ENCODE measurements around the gene PRSS22. TPM values are rescaled to one million over a fixed set of nuclear protein-coding genes. Genes with fewer than 3 reads are reported as not detected.

The PRSS22 gene
- total RNA-seq, 6 experiments from 2014 or later, result not detected

DNA sequence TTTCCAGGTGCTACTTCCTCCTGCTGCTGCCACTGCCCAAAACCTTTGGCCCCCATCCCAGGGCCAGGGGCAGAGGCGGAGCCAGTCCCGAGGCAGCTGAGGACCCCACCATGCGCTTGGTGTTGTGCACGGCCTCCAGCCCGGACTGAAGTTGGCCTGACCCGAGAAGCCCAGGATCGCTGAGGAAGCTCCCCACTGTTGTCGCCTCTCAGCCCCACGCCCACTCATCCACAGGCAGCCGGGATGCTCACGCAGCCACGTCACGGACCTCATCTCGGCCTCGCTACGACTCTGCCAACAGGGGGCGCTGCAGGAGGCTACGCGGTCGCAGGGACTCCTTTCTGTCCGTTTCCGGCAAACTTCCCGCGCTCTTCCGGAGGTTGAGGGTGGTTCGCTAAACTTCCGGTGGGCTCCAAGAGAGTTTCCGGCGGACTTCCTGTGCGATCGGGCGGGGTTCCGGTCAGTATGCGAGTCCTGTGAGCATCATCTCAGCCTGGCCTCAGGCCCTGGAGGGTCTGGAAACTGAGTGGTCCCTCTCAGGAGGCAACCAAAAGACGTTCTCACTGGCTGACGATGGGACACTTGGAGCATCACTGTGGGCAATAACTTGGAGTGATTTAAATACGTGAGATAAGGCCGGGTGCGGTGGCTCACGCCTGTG lies 15.5 kb downstream of the PRSS22 start:
- H3K36me3 Mint-ChIP-seq (ENCODE audit: low read depth), result no peaks in the 10 kb centered on the region
- peaks cover 1% of the 10 kb centered on the region for H3K27me3 Mint-ChIP-seq (ENCODE audit: insufficient read depth)
- H3K9me3 Mint-ChIP-seq, result no peaks in the 10 kb centered on the region
- no peak overlapping the region for H3K4me3 Mint-ChIP-seq
- no peak overlapping the region for H3K27ac Mint-ChIP-seq
- H3K4me1 Mint-ChIP-seq (ENCODE audit: low read depth), result peaks cover 22% of the 10 kb centered on the region
- DNase-seq, result no peak
- TF ChIP-seq, protein P1, sequence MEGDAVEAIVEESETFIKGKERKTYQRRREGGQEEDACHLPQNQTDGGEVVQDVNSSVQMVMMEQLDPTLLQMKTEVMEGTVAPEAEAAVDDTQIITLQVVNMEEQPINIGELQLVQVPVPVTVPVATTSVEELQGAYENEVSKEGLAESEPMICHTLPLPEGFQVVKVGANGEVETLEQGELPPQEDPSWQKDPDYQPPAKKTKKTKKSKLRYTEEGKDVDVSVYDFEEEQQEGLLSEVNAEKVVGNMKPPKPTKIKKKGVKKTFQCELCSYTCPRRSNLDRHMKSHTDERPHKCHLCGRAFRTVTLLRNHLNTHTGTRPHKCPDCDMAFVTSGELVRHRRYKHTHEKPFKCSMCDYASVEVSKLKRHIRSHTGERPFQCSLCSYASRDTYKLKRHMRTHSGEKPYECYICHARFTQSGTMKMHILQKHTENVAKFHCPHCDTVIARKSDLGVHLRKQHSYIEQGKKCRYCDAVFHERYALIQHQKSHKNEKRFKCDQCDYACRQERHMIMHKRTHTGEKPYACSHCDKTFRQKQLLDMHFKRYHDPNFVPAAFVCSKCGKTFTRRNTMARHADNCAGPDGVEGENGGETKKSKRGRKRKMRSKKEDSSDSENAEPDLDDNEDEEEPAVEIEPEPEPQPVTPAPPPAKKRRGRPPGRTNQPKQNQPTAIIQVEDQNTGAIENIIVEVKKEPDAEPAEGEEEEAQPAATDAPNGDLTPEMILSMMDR (IDR thresholded peaks at IDR 0.05), result peak; percentile 71

DNA sequence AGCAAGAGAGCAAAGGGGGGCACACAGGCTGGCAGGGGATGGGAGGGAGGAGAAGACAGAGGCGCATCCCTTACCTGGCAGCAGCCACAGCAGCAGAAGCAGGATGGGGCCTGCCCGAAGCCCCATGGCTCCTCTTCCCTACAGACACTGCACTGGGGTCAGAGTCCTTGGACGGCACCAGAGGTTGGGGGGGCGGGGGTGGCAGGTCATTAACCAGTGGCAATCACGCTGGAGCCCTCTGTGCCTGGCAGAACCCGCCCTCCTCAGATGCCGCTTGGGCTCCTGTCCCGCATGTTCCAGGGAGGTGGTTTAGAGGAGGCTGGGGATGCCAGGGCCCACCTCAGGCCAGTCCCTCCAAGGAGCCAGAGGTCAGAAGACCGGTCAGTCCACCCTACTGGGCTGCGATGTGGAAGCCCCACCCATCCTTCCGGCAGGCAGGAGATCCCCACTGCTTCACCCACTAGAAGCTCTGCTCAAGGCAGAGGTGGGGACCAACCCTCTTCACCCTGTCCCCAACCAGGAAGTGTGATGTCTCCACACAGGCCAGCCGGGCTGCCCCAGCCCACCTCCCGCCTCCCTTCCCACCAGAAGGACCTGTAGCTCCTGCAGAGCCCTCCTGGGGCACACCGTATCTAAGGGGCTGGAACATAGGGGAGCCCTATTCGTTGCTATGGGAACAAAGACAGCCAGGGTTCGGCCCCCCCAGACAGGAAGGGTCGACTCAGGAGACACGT lies 16.2 kb downstream of the PRSS22 start:
- peaks cover 4% of the 10 kb centered on the region for H3K27me3 Mint-ChIP-seq (ENCODE audit: insufficient read depth)
- H3K9me3 Mint-ChIP-seq, result no peaks in the 10 kb centered on the region
- H3K36me3 Mint-ChIP-seq (ENCODE audit: low read depth), result no peaks in the 10 kb centered on the region
- peaks cover 17% of the 10 kb centered on the region for H3K4me1 Mint-ChIP-seq (ENCODE audit: low read depth)
- H3K27ac Mint-ChIP-seq, result no peak overlapping the region
- no peak overlapping the region for H3K4me3 Mint-ChIP-seq
- no peak for DNase-seq
- TF ChIP-seq, protein P1 (IDR thresholded peaks at IDR 0.05), result no peak

DNA sequence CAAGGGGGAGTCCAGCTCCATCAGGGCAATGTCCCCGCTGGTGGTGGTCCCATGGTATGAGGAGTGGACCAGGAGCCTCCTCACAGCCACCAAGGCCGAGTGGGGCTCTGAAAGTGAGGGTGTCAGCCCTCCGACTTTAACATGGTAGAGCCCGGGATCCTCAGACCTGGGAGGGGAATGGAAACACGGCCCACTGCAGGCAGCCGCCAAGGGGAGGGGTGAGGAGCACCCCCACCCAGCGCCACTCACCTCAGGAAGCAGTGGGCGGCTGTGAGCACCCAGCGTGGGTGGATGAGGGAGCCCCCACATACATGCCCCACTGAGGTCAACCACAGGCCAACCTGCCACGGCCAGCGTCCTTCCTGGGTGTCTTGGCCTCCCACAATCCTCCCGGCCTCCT lies 17.1 kb downstream of the PRSS22 start:
- Mint-ChIP-seq H3K36me3 (ENCODE audit: low read depth) (no peaks in the 10 kb centered on the region), H3K27me3 (ENCODE audit: insufficient read depth) (peaks cover 8% of the 10 kb centered on the region), H3K4me1 (ENCODE audit: low read depth) (peaks cover 16% of the 10 kb centered on the region), H3K27ac (no peak overlapping the region), H3K9me3 (no peaks in the 10 kb centered on the region), H3K4me3 (no peak overlapping the region)
- TF ChIP-seq, protein P1 (IDR thresholded peaks at IDR 0.05), result no peak
- no peak for DNase-seq

DNA sequence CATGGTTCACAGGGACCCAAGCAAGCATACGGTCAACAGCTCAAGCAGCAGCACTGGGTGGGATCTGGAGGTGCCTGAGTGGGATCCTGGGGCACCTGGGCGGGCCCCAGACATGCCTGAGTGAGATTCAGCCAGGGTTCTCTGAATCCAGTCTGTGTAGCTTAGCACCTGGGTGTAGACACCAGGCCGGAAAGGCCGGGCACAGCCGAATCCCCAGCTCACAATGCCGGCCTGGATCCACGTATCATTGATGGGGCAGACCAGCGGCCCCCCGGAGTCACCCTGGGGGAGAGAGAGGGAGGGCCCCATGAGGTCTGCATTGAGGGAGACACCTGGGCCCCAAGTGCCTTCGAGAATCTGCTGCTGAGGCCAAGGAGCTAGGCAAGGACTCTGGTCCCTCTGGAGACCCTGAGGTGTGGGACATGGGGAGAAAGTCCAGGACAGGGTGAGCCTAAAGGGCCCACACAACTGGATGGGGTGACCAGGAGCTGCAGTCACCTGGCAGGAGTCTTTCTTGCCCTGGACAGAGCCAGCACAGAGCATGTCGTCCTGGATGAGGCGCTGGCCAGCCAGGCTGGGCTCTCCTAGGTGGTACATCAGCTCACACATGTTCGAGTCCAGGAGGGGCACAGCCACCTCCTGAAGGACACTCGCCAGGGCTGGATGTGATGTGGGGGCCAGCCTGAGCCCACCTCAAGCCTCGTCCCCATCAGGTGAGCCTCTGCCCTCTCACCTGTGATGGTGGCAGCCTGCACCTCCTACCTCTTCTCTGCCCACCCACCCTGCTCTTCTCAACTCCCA lies 18.1 kb downstream of the PRSS22 start:
- no peaks in the 10 kb centered on the region for H3K9me3 Mint-ChIP-seq
- peaks cover 27% of the 10 kb centered on the region for H3K4me1 Mint-ChIP-seq (ENCODE audit: low read depth)
- H3K4me3 Mint-ChIP-seq, result no peak overlapping the region
- no peak for DNase-seq
- TF ChIP-seq, protein P1 (IDR thresholded peaks at IDR 0.05), result no peak
- peaks cover 8% of the 10 kb centered on the region for H3K27me3 Mint-ChIP-seq (ENCODE audit: insufficient read depth)
- H3K36me3 Mint-ChIP-seq (ENCODE audit: low read depth), result no peaks in the 10 kb centered on the region
- no peak overlapping the region for H3K27ac Mint-ChIP-seq

DNA sequence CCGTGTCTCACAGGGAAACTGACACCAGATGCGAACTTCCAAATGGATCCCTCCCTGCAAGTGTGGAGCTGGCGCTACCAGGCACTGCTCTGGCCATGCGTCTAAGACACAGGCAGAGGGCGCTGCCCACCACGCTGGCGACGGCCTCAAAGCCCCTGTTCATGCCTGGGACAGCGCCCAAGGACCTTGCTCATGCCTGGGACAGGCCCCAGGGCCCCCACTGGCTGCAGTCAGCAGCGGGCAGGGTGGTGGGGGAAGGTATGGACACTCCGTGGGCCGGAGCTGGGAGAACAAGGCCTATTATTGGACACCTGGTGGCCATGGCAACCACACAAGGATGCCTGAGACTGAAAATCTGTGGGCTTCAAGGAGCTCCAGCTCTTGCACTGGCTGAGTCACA lies 19.0 kb downstream of the PRSS22 start:
- TF ChIP-seq, protein P1 (IDR thresholded peaks at IDR 0.05), result peak; percentile 92
- Mint-ChIP-seq H3K27me3 (ENCODE audit: insufficient read depth) (peaks cover 8% of the 10 kb centered on the region), H3K4me1 (ENCODE audit: low read depth) (peaks cover 31% of the 10 kb centered on the region), H3K27ac (peak overlapping the region; percentile 42; the same call in 1 of the 2 replicates), H3K4me3 (no peak overlapping the region), H3K9me3 (no peaks in the 10 kb centered on the region), H3K36me3 (ENCODE audit: low read depth) (no peaks in the 10 kb centered on the region)
- DNase-seq, result peak; percentile 76

All from HFFc6 (cell line).